ENCODE measurements around the gene GTF2F2.
A peak's percentile ranks its signal among the peaks of the same experiment; 100 is the strongest.

Gene GTF2F2

DNA sequence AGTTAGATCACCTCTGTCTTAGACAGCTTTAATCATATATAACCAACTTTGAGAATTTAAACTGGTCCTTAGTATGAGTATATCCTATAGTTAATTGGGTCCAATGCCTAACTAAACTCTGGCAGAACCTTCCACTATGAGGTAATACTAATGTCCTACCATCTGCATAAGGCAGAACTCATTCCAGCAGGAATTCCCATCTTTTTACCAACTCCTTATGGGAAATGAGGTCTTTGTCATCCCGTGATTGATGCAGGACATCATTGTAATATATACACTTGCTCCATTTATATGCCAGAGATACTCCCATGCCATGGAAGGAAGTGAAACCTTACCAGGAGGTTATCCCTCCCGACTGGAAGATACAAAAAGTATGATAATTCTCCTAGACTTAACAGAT lies 77.7 kb downstream of the GTF2F2 start:
- Histone ChIP-seq H3K79me2 (ENCODE audit: control insufficient read depth, insufficient read depth, low read length, unreplicated experiment) (peaks cover 5% of the 10 kb centered on the region), H3K36me3 (ENCODE audit: insufficient read depth, low read length) (no peaks in the 10 kb centered on the region), H3K27ac (ENCODE audit: low read depth, low read length) (no peak overlapping the region), H2AFZ (ENCODE audit: low read length, unreplicated experiment) (no peak overlapping the region), H3K27me3 (ENCODE audit: insufficient read depth, low read length) (no peaks in the 10 kb centered on the region), H3K4me3 (ENCODE audit: low read depth, low read length) (no peak overlapping the region), H3K4me1 (ENCODE audit: control insufficient read depth, insufficient read depth, low read length, unreplicated experiment) (peaks cover 44% of the 10 kb centered on the region)

DNA sequence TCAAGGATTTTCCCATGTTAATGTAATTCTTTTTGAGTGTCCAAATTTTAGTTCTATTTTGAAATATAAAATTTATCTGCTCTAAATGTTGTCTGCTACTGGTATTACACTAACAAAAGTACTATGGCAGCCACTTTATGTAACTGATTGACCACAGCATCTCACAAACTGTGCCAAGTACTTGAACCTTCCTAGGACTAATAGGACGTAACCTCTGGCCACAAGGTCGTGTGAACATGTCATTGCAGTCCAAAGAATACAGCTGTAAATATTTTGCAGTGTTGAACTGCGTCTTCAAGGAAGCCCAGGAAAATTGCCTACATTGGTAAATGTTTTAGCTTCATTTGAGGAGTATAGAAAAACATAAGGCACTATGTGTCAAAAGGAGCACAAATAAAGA lies 78.6 kb downstream of the GTF2F2 start:
- Histone ChIP-seq H3K79me2 (ENCODE audit: control insufficient read depth, insufficient read depth, low read length, unreplicated experiment) (peaks cover 5% of the 10 kb centered on the region), H3K36me3 (ENCODE audit: insufficient read depth, low read length) (no peaks in the 10 kb centered on the region), H3K4me3 (ENCODE audit: low read depth, low read length) (no peak overlapping the region), H2AFZ (ENCODE audit: low read length, unreplicated experiment) (no peak overlapping the region), H3K27me3 (ENCODE audit: insufficient read depth, low read length) (no peaks in the 10 kb centered on the region), H3K4me1 (ENCODE audit: control insufficient read depth, insufficient read depth, low read length, unreplicated experiment) (peaks cover 43% of the 10 kb centered on the region), H3K27ac (ENCODE audit: low read depth, low read length) (no peak overlapping the region)

- no peak overlapping the region for H3K27ac ChIP-seq (ENCODE audit: low read depth, low read length)
- peaks cover 45% of the 10 kb centered on the region for H3K4me1 ChIP-seq (ENCODE audit: control insufficient read depth, insufficient read depth, low read length, unreplicated experiment)
- no peaks in the 10 kb centered on the region for H3K27me3 ChIP-seq (ENCODE audit: insufficient read depth, low read length)
- H2AFZ ChIP-seq (ENCODE audit: low read length, unreplicated experiment) = no peak overlapping the region
- H3K36me3 ChIP-seq (ENCODE audit: insufficient read depth, low read length) = no peaks in the 10 kb centered on the region
- H3K4me3 ChIP-seq (ENCODE audit: low read depth, low read length) = no peak overlapping the region
- peaks cover 5% of the 10 kb centered on the region for H3K79me2 ChIP-seq (ENCODE audit: control insufficient read depth, insufficient read depth, low read length, unreplicated experiment)
Observed at GRCh38 chr13:45199711-45200110, 79.4 kb downstream of the GTF2F2 start.

GRCh38 chr13:45200701-45201232 lies 80.5 kb downstream of the GTF2F2 start, which contains the start of gene KCTD4:
Gene KCTD4 (minus strand): TSS chr13:45201045. CDS start chr13:45194567, 6,478 bp downstream.
- no peaks in the 10 kb centered on the region for H3K36me3 ChIP-seq (ENCODE audit: insufficient read depth, low read length)
- no peak within 1 kb of the TSS for H3K4me3 ChIP-seq (ENCODE audit: low read depth, low read length)
- no peak within 1 kb of the TSS for H2AFZ ChIP-seq (ENCODE audit: low read length, unreplicated experiment)
- H3K4me1 ChIP-seq (ENCODE audit: control insufficient read depth, insufficient read depth, low read length, unreplicated experiment) = peaks cover 39% of the 10 kb centered on the region
- no peak within 1 kb of the TSS for H3K27ac ChIP-seq (ENCODE audit: low read depth, low read length)
- H3K27me3 ChIP-seq (ENCODE audit: insufficient read depth, low read length) = no peaks in the 10 kb centered on the region
- H3K79me2 ChIP-seq (ENCODE audit: control insufficient read depth, insufficient read depth, low read length, unreplicated experiment) = peaks cover 5% of the 10 kb centered on the region

DNA sequence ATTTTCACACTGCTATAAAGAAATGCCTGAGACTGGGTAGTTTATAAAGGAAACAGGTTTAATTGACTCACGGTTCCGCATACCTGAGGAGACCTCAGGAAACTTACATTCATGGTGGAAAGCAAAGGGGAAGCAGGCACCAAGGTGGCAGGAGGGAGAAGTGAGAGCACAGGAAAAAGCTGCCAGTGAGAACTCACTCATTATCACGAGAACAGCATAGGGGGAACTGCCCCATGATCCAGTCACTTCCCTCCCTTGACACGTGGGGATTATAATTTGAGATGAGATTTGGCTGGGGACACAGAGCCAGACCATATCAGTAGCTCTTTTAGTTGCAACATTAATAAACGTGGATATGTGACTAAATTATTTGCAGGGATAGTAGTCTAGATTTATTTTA lies 84.8 kb downstream of the GTF2F2 start:
- Histone ChIP-seq H3K4me1 (ENCODE audit: control insufficient read depth, insufficient read depth, low read length, unreplicated experiment) (peaks cover 47% of the 10 kb centered on the region), H3K36me3 (ENCODE audit: insufficient read depth, low read length) (peaks cover 6% of the 10 kb centered on the region), H3K4me3 (ENCODE audit: low read depth, low read length) (no peak overlapping the region), H3K79me2 (ENCODE audit: control insufficient read depth, insufficient read depth, low read length, unreplicated experiment) (no peaks in the 10 kb centered on the region), H3K27me3 (ENCODE audit: insufficient read depth, low read length) (no peaks in the 10 kb centered on the region), H3K27ac (ENCODE audit: low read depth, low read length) (no peak overlapping the region), H2AFZ (ENCODE audit: low read length, unreplicated experiment) (no peak overlapping the region)

DNA sequence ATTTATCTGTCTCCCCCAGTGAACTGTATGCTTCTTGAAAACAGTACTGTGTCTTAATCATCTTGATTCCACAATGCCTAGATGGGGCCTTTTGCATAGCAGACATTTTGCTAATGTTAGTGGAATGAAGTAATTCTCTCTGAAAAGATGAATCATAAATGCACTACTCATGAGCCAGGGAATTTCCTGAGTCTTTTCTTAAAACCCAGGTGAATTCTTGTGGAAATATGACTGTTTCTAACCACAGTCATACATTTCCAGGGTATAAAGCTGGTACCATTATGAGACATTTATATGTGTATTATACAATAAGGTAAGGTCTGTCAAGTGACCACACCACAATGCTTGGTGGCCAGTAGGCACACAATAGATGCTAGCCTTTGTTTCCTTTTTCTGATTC lies 86.0 kb downstream of the GTF2F2 start:
- Histone ChIP-seq H2AFZ (ENCODE audit: low read length, unreplicated experiment) (no peak overlapping the region), H3K27ac (ENCODE audit: low read depth, low read length) (peak overlapping the region; percentile 90), H3K4me3 (ENCODE audit: low read depth, low read length) (peak overlapping the region; percentile 35; the same call in 1 of the 2 replicates), H3K36me3 (ENCODE audit: insufficient read depth, low read length) (peaks cover 12% of the 10 kb centered on the region), H3K79me2 (ENCODE audit: control insufficient read depth, insufficient read depth, low read length, unreplicated experiment) (peaks cover 3% of the 10 kb centered on the region), H3K4me1 (ENCODE audit: control insufficient read depth, insufficient read depth, low read length, unreplicated experiment) (peaks cover 41% of the 10 kb centered on the region), H3K27me3 (ENCODE audit: insufficient read depth, low read length) (no peaks in the 10 kb centered on the region)

DNA sequence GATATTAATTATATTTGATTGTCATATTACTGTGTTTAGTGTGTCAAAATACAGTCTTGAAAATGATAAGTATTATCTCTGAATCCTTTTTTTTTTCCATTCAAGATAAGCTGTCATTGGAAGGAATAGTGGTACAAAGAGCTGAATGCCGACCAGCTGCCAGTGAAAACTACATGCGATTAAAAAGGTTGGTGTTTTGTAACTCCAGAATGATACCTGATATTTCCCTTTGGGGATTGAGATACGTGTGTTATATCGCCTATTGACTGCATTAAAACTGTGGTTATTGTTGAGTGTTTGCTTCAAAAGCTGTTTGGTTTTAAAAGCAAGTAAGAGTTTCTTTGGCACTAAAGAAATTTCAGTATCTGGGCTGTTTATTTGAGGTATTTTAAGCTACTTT lies 87.0 kb downstream of the GTF2F2 start:
- peak overlapping the region; percentile 13; the same call in 1 of the 2 replicates for H3K4me3 ChIP-seq (ENCODE audit: low read depth, low read length)

GRCh38 chr13:45208132-45208531 lies 87.8 kb downstream of the GTF2F2 start:
- H3K4me1 ChIP-seq (ENCODE audit: control insufficient read depth, insufficient read depth, low read length, unreplicated experiment) = peaks cover 41% of the 10 kb centered on the region

More for the DNA sequence above, 87.0 kb downstream of the GTF2F2 start:
- Histone ChIP-seq H2AFZ (ENCODE audit: low read length, unreplicated experiment) (no peak overlapping the region), H3K4me1 (ENCODE audit: control insufficient read depth, insufficient read depth, low read length, unreplicated experiment) (peaks cover 41% of the 10 kb centered on the region), H3K27me3 (ENCODE audit: insufficient read depth, low read length) (no peaks in the 10 kb centered on the region), H3K27ac (ENCODE audit: low read depth, low read length) (peak overlapping the region; percentile 90), H3K79me2 (ENCODE audit: control insufficient read depth, insufficient read depth, low read length, unreplicated experiment) (peaks cover 3% of the 10 kb centered on the region), H3K36me3 (ENCODE audit: insufficient read depth, low read length) (peaks cover 12% of the 10 kb centered on the region)

GRCh38 chr13:45209229-45209628 lies 88.9 kb downstream of the GTF2F2 start:
- Histone ChIP-seq H3K4me3 (ENCODE audit: low read depth, low read length) (no peak overlapping the region), H3K79me2 (ENCODE audit: control insufficient read depth, insufficient read depth, low read length, unreplicated experiment) (peaks cover 3% of the 10 kb centered on the region), H3K27ac (ENCODE audit: low read depth, low read length) (peak overlapping the region; percentile 10; the same call in 1 of the 2 replicates), H3K4me1 (ENCODE audit: control insufficient read depth, insufficient read depth, low read length, unreplicated experiment) (peaks cover 41% of the 10 kb centered on the region), H3K36me3 (ENCODE audit: insufficient read depth, low read length) (peaks cover 12% of the 10 kb centered on the region), H2AFZ (ENCODE audit: low read length, unreplicated experiment) (no peak overlapping the region), H3K27me3 (ENCODE audit: insufficient read depth, low read length) (no peaks in the 10 kb centered on the region)

More at GRCh38 chr13:45208132-45208531, 87.8 kb downstream of the GTF2F2 start:
- H3K4me3 ChIP-seq (ENCODE audit: low read depth, low read length) = no peak overlapping the region
- peaks cover 3% of the 10 kb centered on the region for H3K79me2 ChIP-seq (ENCODE audit: control insufficient read depth, insufficient read depth, low read length, unreplicated experiment)
- peaks cover 12% of the 10 kb centered on the region for H3K36me3 ChIP-seq (ENCODE audit: insufficient read depth, low read length)
- H2AFZ ChIP-seq (ENCODE audit: low read length, unreplicated experiment) = no peak overlapping the region
- H3K27me3 ChIP-seq (ENCODE audit: insufficient read depth, low read length) = no peaks in the 10 kb centered on the region
- H3K27ac ChIP-seq (ENCODE audit: low read depth, low read length) = peak overlapping the region; percentile 90

- Histone ChIP-seq H3K79me2 (ENCODE audit: control insufficient read depth, insufficient read depth, low read length, unreplicated experiment) (peaks cover 7% of the 10 kb centered on the region), H3K4me1 (ENCODE audit: control insufficient read depth, insufficient read depth, low read length, unreplicated experiment) (peaks cover 36% of the 10 kb centered on the region), H3K27me3 (ENCODE audit: insufficient read depth, low read length) (no peaks in the 10 kb centered on the region), H3K27ac (ENCODE audit: low read depth, low read length) (no peak overlapping the region), H2AFZ (ENCODE audit: low read length, unreplicated experiment) (no peak overlapping the region), H3K4me3 (ENCODE audit: low read depth, low read length) (no peak overlapping the region), H3K36me3 (ENCODE audit: insufficient read depth, low read length) (0 out of 2 replicates have a peak, but pooled peaks cover 1% of the 10 kb centered on the region)
Observed at GRCh38 chr13:45215392-45216077, 95.2 kb downstream of the GTF2F2 start.

GRCh38 chr13:45216193-45216592 lies 95.9 kb downstream of the GTF2F2 start:
- Histone ChIP-seq H3K79me2 (ENCODE audit: control insufficient read depth, insufficient read depth, low read length, unreplicated experiment) (peaks cover 6% of the 10 kb centered on the region), H2AFZ (ENCODE audit: low read length, unreplicated experiment) (no peak overlapping the region), H3K27ac (ENCODE audit: low read depth, low read length) (no peak overlapping the region), H3K27me3 (ENCODE audit: insufficient read depth, low read length) (no peaks in the 10 kb centered on the region), H3K36me3 (ENCODE audit: insufficient read depth, low read length) (no peaks in the 10 kb centered on the region), H3K4me3 (ENCODE audit: low read depth, low read length) (no peak overlapping the region), H3K4me1 (ENCODE audit: control insufficient read depth, insufficient read depth, low read length, unreplicated experiment) (peaks cover 38% of the 10 kb centered on the region)
